Mesendoderm (in vitro differentiated cells): ENCODE measurements around the gene CDC5L.

Experiments
- DNase-seq: peaks from one replicate; pipeline ENCODE4 v3.0.0; 2013
- H2AK5ac ChIP-seq: 2 replicates; pipeline ENCODE4 v1.6.1; 2013; ENCODE audit warnings: low read length, inconsistent platforms
- H2BK120ac ChIP-seq: 2 replicates; pipeline ENCODE4 v1.6.1; 2013; ENCODE audit warnings: low read depth, mild to moderate bottlenecking, low read length, moderate library complexity, mixed read lengths
- H2BK15ac ChIP-seq: replicated peaks from 2 replicates; pipeline ENCODE4 v1.6.1; 2013; ENCODE audit warnings: low read depth, mild to moderate bottlenecking, moderate library complexity
- H2BK5ac ChIP-seq: 2 replicates; pipeline ENCODE4 v1.6.1; 2013; ENCODE audit warnings: low read length, inconsistent platforms
- H3K18ac ChIP-seq: 2 replicates; pipeline ENCODE4 v1.6.1; 2013; ENCODE audit warnings: mild to moderate bottlenecking, low read length, mixed read lengths
- H3K23ac ChIP-seq: one replicate; pipeline ENCODE4 v1.6.1; 2013; ENCODE audit warnings: low read length
- H3K27ac ChIP-seq: 2 replicates; pipeline ENCODE4 v1.5.1; 2013; ENCODE audit warnings: low read depth, mild to moderate bottlenecking, inconsistent platforms, low read length, moderate library complexity
- H3K27me3 ChIP-seq: 2 replicates; pipeline ENCODE4 v1.6.1; 2013; ENCODE audit warnings: low read length, control low read depth, mild to moderate bottlenecking, inconsistent platforms; ENCODE audit not compliant: insufficient read depth, poor library complexity
- H3K36me3 ChIP-seq: 2 replicates; pipeline ENCODE4 v1.6.1; 2013; ENCODE audit warnings: low read length, inconsistent platforms; ENCODE audit not compliant: control insufficient read depth, insufficient read depth
- H3K4ac ChIP-seq: one replicate; pipeline ENCODE4 v1.6.1; 2013; ENCODE audit warnings: low read depth, mild to moderate bottlenecking, low read length, moderate library complexity
- H3K4me1 ChIP-seq: 2 replicates; pipeline ENCODE4 v1.6.1; 2013; ENCODE audit warnings: low read depth, low read length, inconsistent platforms; ENCODE audit not compliant: control insufficient read depth
- H3K4me2 ChIP-seq: 2 replicates; pipeline ENCODE4 v1.6.1; 2013; ENCODE audit warnings: low read length
- H3K4me3 ChIP-seq: 2 replicates; pipeline ENCODE4 v1.5.1; 2013; ENCODE audit warnings: mild to moderate bottlenecking, low read length
- H3K56ac ChIP-seq: one replicate; pipeline ENCODE4 v1.6.1; 2013; ENCODE audit warnings: low read length
- H3K79me1 ChIP-seq: 2 replicates; pipeline ENCODE4 v1.6.1; 2013; ENCODE audit warnings: low read length, inconsistent platforms
- H3K79me2 ChIP-seq: 2 replicates; pipeline ENCODE4 v1.6.1; 2013; ENCODE audit warnings: mild to moderate bottlenecking, low read length; ENCODE audit not compliant: control insufficient read depth, insufficient read depth
- H3K9ac ChIP-seq: 2 replicates; pipeline ENCODE4 v1.6.1; 2013; ENCODE audit warnings: low read length, inconsistent platforms
- H4K5ac ChIP-seq: one replicate; pipeline ENCODE4 v1.6.1; 2013; ENCODE audit warnings: low read length
- H4K8ac ChIP-seq: one replicate; pipeline ENCODE4 v1.6.1; 2013; ENCODE audit warnings: low read depth, mild to moderate bottlenecking, control low read depth, low read length, moderate library complexity
- WGBS: extraction: QIAGEN DNeasy Blood & Tissue Kit; methylation state at CpG from one replicate; pipeline ENCODE4 v1.1.7; 2013; ENCODE audit warnings: low lambda C conversion rate, missing lambda C conversion rate; ENCODE audit not compliant: insufficient coverage; ENCODE audit errors: extremely low coverage; 5-methylcytosine and 5-hydroxymethylcytosine counted together

The CDC5L gene

GRCh38 chr6:44425951-44426350 lies 38.4 kb downstream of the CDC5L start:
- Histone ChIP-seq H2AK5ac (no peak overlapping the region), H3K23ac (no peak overlapping the region), H3K4me1 (no peaks in the 10 kb centered on the region), H4K8ac (no peak overlapping the region), H3K36me3 (peaks cover 1% of the 10 kb centered on the region), H3K56ac (no peak overlapping the region), H3K18ac (no peak overlapping the region), H3K9ac (no peak overlapping the region), H2BK15ac (no peak overlapping the region), H3K27me3 (no peaks in the 10 kb centered on the region), H3K27ac (no peak overlapping the region), H3K4me2 (no peak overlapping the region), H2BK120ac (no peak overlapping the region), H3K4me3 (no peak overlapping the region), H3K4ac (no peak overlapping the region), H3K79me1 (no peaks in the 10 kb centered on the region), H4K5ac (no peak overlapping the region), H3K79me2 (no peaks in the 10 kb centered on the region), H2BK5ac (no peak overlapping the region)
- no CpG with 5 or more reads among the region's 6 CpGs for WGBS
- DNase-seq: no peak

DNA sequence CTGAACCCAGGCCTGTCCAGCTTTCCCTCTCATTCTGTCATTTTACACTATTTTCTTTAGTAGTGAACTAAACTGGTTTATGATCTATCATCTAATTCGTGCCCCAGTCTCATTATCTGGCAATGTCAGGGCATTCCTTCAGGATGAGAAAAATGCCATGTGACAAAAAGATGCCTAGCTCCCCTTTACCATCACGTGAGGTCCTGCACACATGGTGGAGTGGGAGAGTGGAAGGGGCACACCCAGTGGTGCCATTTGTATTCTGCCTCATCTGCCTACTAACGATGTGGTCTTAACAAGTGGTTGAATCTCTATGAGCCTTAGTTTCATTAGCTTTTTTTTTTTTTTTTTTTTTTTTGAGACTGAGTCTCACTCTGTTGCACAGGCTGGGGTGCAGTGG lies 41.2 kb downstream of the CDC5L start:
- Histone ChIP-seq H3K27ac (no peak overlapping the region), H2BK15ac (no peak overlapping the region), H4K8ac (no peak overlapping the region), H3K79me1 (no peaks in the 10 kb centered on the region), H3K4me1 (no peaks in the 10 kb centered on the region), H3K9ac (no peak overlapping the region), H2AK5ac (no peak overlapping the region), H3K4me3 (no peak overlapping the region), H3K56ac (no peak overlapping the region), H4K5ac (no peak overlapping the region), H3K18ac (no peak overlapping the region), H3K23ac (no peak overlapping the region), H3K4me2 (no peak overlapping the region), H3K27me3 (no peaks in the 10 kb centered on the region), H3K79me2 (no peaks in the 10 kb centered on the region), H3K4ac (no peak overlapping the region), H2BK5ac (no peak overlapping the region), H2BK120ac (no peak overlapping the region), H3K36me3 (no peaks in the 10 kb centered on the region)
- no peak for DNase-seq
- no CpG with 5 or more reads among the region's 3 CpGs for WGBS

GRCh38 chr6:44430326-44430725 lies 42.8 kb downstream of the CDC5L start:
- Histone ChIP-seq H3K9ac (no peak overlapping the region), H2BK15ac (no peak overlapping the region), H3K4ac (no peak overlapping the region), H3K79me2 (no peaks in the 10 kb centered on the region), H3K18ac (no peak overlapping the region), H2AK5ac (no peak overlapping the region), H3K56ac (no peak overlapping the region), H4K8ac (no peak overlapping the region), H3K79me1 (peaks cover 2% of the 10 kb centered on the region), H3K4me1 (no peaks in the 10 kb centered on the region), H3K4me2 (no peak overlapping the region), H3K27ac (no peak overlapping the region), H3K23ac (no peak overlapping the region), H3K36me3 (no peaks in the 10 kb centered on the region), H2BK5ac (no peak overlapping the region), H4K5ac (no peak overlapping the region), H3K27me3 (no peaks in the 10 kb centered on the region), H2BK120ac (no peak overlapping the region), H3K4me3 (no peak overlapping the region)
- DNase-seq: no peak
- no CpG with 5 or more reads among the region's 2 CpGs for WGBS

DNA sequence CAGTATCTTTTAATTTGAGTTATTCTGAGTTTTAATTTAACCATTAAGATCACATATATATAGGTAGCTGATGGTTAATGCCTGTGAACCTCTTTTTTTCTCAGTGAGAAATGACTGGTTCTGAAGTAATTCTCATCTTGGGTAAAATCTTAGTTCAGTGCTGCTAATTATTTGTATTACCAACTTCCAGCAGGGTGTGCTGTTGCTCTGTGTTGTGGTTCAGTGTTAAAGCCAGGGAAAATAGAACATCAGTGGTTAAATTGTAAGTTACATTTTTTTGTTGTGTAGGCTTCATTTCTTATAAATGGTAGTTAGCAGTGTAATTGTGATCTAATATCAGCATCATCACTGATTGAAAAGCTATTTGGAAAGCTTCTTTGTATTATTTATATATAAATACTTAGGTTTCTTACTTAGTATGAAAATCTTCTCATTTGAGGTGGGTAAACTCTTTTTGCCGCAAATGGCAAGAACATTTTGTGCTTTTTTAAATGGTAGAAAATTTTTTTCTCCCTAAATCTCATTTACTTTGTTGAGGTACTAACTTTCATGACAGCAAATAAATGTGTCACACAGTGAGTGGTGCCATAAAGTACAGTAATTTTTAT lies 43.7 kb downstream of the CDC5L start:
- H2BK15ac ChIP-seq: no peak overlapping the region
- no peak overlapping the region for H3K18ac ChIP-seq
- no peak overlapping the region for H4K5ac ChIP-seq
- H3K27me3 ChIP-seq: no peaks in the 10 kb centered on the region
- WGBS: no CpG with 5 or more reads among the region's 1 CpG
- H3K4me1 ChIP-seq: no peaks in the 10 kb centered on the region
- H2BK5ac ChIP-seq: no peak overlapping the region
- H3K9ac ChIP-seq: no peak overlapping the region
- no peak overlapping the region for H3K4me2 ChIP-seq
- no peak overlapping the region for H4K8ac ChIP-seq
- peak; percentile 67 for DNase-seq
- no peak overlapping the region for H3K23ac ChIP-seq
- H3K36me3 ChIP-seq: no peaks in the 10 kb centered on the region
- H3K4me3 ChIP-seq: no peak overlapping the region
- H2BK120ac ChIP-seq: no peak overlapping the region
- H3K56ac ChIP-seq: no peak overlapping the region
- no peak overlapping the region for H3K27ac ChIP-seq
- no peaks in the 10 kb centered on the region for H3K79me2 ChIP-seq
- peaks cover 4% of the 10 kb centered on the region for H3K79me1 ChIP-seq
- no peak overlapping the region for H3K4ac ChIP-seq
- H2AK5ac ChIP-seq: no peak overlapping the region

DNA sequence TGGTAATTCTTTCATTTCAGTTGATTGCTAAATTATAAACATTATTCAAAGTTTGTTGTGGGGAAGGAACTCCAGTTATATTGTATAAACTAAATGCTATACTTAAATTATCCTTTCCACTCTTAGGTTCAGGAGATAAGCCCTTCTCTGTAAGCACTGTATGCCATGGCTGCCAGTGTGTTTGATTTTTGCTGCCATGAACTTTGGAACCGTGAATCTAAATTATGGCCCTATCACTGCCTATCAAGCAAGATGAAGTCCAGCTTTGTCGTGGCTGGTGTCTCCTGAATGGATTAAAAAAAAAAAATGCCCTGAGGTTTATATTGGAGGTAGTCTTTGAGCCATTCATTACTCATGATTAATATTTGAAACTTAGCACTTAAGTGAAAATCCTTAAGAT lies 44.7 kb downstream of the CDC5L start:
- no peak overlapping the region for H3K27ac ChIP-seq
- H3K36me3 ChIP-seq: no peaks in the 10 kb centered on the region
- no peak overlapping the region for H4K8ac ChIP-seq
- H3K4me1 ChIP-seq: no peaks in the 10 kb centered on the region
- no CpG with 5 or more reads among the region's 2 CpGs for WGBS
- H3K79me1 ChIP-seq: peaks cover 4% of the 10 kb centered on the region
- H2AK5ac ChIP-seq: no peak overlapping the region
- no peak overlapping the region for H2BK5ac ChIP-seq
- no peak overlapping the region for H3K4me2 ChIP-seq
- H3K4me3 ChIP-seq: no peak overlapping the region
- no peak overlapping the region for H3K4ac ChIP-seq
- no peak overlapping the region for H2BK15ac ChIP-seq
- no peak overlapping the region for H4K5ac ChIP-seq
- H3K27me3 ChIP-seq: no peaks in the 10 kb centered on the region
- DNase-seq: no peak
- no peak overlapping the region for H3K18ac ChIP-seq
- no peak overlapping the region for H3K23ac ChIP-seq
- H2BK120ac ChIP-seq: no peak overlapping the region
- H3K79me2 ChIP-seq: no peaks in the 10 kb centered on the region
- H3K56ac ChIP-seq: no peak overlapping the region
- H3K9ac ChIP-seq: no peak overlapping the region

DNA sequence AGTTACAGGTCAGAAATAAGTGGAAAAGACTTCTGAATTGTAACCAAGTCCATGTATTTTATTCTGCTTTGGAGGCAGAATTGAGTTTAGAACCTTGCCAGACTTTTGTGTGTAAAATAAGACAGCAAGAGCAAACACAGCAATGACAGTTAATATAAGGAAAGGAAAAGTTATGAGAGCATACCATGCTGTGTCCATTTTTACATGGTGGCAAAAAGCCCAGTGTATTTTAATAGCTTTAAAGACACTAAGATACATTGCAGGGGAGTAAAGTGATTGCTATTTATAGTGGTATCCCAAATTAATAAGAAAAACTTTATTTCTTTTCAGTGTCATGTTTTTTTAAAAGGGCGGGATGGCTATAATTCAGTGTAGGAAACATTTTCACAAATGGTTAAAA lies 45.2 kb downstream of the CDC5L start:
- H3K18ac ChIP-seq: no peak overlapping the region
- H2BK15ac ChIP-seq: no peak overlapping the region
- H3K79me2 ChIP-seq: no peaks in the 10 kb centered on the region
- no peak overlapping the region for H3K4me2 ChIP-seq
- no CpG with 5 or more reads among the region's 1 CpG for WGBS
- H3K27me3 ChIP-seq: no peaks in the 10 kb centered on the region
- no peak overlapping the region for H4K5ac ChIP-seq
- peaks cover 4% of the 10 kb centered on the region for H3K79me1 ChIP-seq
- H2AK5ac ChIP-seq: no peak overlapping the region
- H3K27ac ChIP-seq: no peak overlapping the region
- H3K9ac ChIP-seq: no peak overlapping the region
- no peak overlapping the region for H3K4me3 ChIP-seq
- H4K8ac ChIP-seq: no peak overlapping the region
- no peaks in the 10 kb centered on the region for H3K36me3 ChIP-seq
- H3K4me1 ChIP-seq: no peaks in the 10 kb centered on the region
- H2BK5ac ChIP-seq: no peak overlapping the region
- H2BK120ac ChIP-seq: no peak overlapping the region
- H3K56ac ChIP-seq: no peak overlapping the region
- no peak for DNase-seq
- no peak overlapping the region for H3K23ac ChIP-seq
- no peak overlapping the region for H3K4ac ChIP-seq
